ENCODE measurements around the gene TPSD1.
"Not testable (repeated sequence)": the region's sequence is repeated elsewhere in the genome, so short reads cannot be mapped to it uniquely, and the experiment has no call there.

Gene TPSD1

DNA sequence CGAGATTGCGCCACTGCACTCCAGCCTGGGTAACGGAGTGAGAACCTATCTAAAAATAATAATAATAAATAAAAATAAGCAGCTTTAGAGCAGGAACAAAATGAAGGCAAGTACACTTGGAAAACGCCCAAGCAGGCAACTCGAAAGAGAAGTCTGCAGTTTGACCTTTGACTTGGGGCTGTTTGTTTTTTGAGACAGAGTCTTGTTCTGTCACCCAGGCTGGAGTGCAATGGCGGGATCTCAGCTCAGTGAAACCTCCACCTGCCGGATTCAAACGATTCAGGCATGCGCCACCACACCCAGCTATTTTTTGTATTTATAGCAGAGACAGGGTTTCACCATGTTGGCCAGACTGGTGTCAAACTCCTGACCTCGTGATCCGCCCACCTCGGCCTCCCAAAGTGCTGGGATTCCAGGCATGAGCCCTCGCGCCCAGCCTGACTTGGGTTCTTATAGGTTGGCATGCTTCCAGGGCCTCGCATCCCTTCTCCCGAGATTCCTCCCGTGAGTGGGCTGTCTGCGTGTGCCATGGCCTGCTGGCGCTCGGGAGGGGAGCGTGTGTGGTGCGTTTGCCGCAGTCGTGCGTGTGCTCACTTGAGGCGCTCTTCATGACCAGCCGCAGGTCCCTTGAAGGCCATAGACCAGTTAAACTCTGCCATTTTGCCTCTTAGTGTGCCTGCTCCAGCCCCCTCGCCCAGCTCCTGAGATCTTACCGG is 35.1 kb downstream of the TPSD1 start:
- no peak overlapping the region for H3K4me3 ChIP-seq
- DNase-seq (ENCODE audit: low read depth, low spot score) = no peak
- H3K9me3 ChIP-seq (ENCODE audit: low read depth, low read length) = no peaks in the 10 kb centered on the region
- H3K36me3 ChIP-seq (ENCODE audit: insufficient read depth, low read length) = no peaks in the 10 kb centered on the region
- no peak overlapping the region for H3K27ac ChIP-seq
- TF ChIP-seq FOXP2 (optimal IDR thresholded peaks at IDR 0.05; ENCODE audit: control extremely low read depth, extremely low read length, insufficient read depth) (no peak), EZH2 (IDR thresholded peaks at IDR 0.05) (no peak), POLR2AphosphoS5 (IDR thresholded peaks at IDR 0.05; ENCODE audit: borderline replicate concordance, low read depth, low read length) (no peak)
- H3K9ac ChIP-seq (ENCODE audit: insufficient read length) = no peak overlapping the region

- TF ChIP-seq FOXP2 (optimal IDR thresholded peaks at IDR 0.05; ENCODE audit: control extremely low read depth, extremely low read length, insufficient read depth) (no peak), POLR2AphosphoS5 (IDR thresholded peaks at IDR 0.05; ENCODE audit: borderline replicate concordance, low read depth, low read length) (no peak), EZH2 (IDR thresholded peaks at IDR 0.05) (no peak)
- Histone ChIP-seq H3K9ac (ENCODE audit: insufficient read length) (no peak overlapping the region), H3K4me3 (no peak overlapping the region), H3K27ac (no peak overlapping the region), H3K36me3 (ENCODE audit: insufficient read depth, low read length) (no peaks in the 10 kb centered on the region), H3K9me3 (ENCODE audit: low read depth, low read length) (no peaks in the 10 kb centered on the region)
- DNase-seq (ENCODE audit: low read depth, low spot score) = no peak
Measured at GRCh38 chr16:1291576-1291974, 35.7 kb downstream of the TPSD1 start.

- not testable (repeated sequence) for H3K9ac ChIP-seq (ENCODE audit: insufficient read length); H3K36me3 ChIP-seq (ENCODE audit: insufficient read depth, low read length)
Measured at GRCh38 chr16:1292208-1292607, 36.3 kb downstream of the TPSD1 start.

DNA sequence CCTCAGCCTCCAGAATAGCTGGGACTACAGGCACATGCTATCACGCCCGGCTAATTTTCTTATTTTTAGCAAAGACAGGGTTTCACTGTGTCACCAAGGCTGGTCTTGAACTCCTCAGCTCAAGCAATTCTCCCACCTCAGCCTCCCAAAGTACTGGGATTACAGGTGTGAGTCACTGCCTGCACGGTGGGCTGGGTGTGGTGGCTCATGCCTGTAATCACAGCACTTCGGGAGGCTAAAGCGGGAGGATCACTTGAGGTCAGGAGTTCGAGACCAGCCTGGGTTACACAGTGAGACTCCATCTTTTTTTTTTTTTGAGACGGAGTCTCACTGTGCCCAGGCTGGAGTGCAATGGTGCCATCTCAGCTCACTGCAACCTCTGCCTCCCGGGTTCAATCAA is 36.9 kb downstream of the TPSD1 start:
- not testable (repeated sequence) for DNase-seq (ENCODE audit: low read depth, low spot score); H3K4me3 ChIP-seq; H3K9ac ChIP-seq (ENCODE audit: insufficient read length); H3K36me3 ChIP-seq (ENCODE audit: insufficient read depth, low read length); H3K9me3 ChIP-seq (ENCODE audit: low read depth, low read length); H3K27ac ChIP-seq

More at GRCh38 chr16:1292208-1292607, 36.3 kb downstream of the TPSD1 start:
- DNase-seq (ENCODE audit: low read depth, low spot score); H3K9me3 ChIP-seq (ENCODE audit: low read depth, low read length); H3K27ac ChIP-seq; H3K4me3 ChIP-seq: not testable (repeated sequence)

GRCh38 chr16:1293921-1294656 is 38.2 kb downstream of the TPSD1 start:
- TF ChIP-seq EZH2 (IDR thresholded peaks at IDR 0.05) (no peak), FOXP2 (optimal IDR thresholded peaks at IDR 0.05; ENCODE audit: control extremely low read depth, extremely low read length, insufficient read depth) (no peak), POLR2AphosphoS5 (IDR thresholded peaks at IDR 0.05; ENCODE audit: borderline replicate concordance, low read depth, low read length) (no peak)
- Histone ChIP-seq H3K27ac (no peak overlapping the region), H3K9ac (ENCODE audit: insufficient read length) (no peak overlapping the region), H3K9me3 (ENCODE audit: low read depth, low read length) (no peaks in the 10 kb centered on the region), H3K4me3 (no peak overlapping the region), H3K36me3 (ENCODE audit: insufficient read depth, low read length) (no peaks in the 10 kb centered on the region)
- DNase-seq (ENCODE audit: low read depth, low spot score) = no peak

DNA sequence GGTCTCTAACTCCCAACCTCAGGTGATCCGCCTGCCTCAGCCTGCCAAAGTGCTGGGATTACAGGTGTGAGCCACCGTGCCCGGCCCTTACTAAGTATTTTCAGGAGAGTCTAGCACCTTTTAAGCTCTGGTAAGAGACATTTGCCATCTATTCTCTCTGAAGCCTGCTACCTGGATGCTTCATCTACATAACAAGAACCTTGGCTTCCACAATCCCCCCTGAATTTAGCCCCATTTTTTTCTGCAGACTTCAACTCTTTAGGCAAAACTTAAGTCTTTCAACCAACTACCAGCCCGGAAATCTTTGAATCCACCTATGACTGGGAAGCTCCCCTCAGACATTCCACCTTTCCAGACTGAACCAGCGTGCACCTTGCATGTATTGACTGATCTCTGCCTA is 39.6 kb downstream of the TPSD1 start:
- Histone ChIP-seq H3K9ac (ENCODE audit: insufficient read length) (no peak overlapping the region), H3K4me3 (no peak overlapping the region), H3K36me3 (ENCODE audit: insufficient read depth, low read length) (no peaks in the 10 kb centered on the region), H3K27ac (no peak overlapping the region), H3K9me3 (ENCODE audit: low read depth, low read length) (no peaks in the 10 kb centered on the region)
- no peak for TF ChIP-seq EZH2 (IDR thresholded peaks at IDR 0.05)
- TF ChIP-seq POLR2AphosphoS5 (IDR thresholded peaks at IDR 0.05; ENCODE audit: borderline replicate concordance, low read depth, low read length) = no peak
- no peak for TF ChIP-seq FOXP2 (optimal IDR thresholded peaks at IDR 0.05; ENCODE audit: control extremely low read depth, extremely low read length, insufficient read depth)
- no peak for DNase-seq (ENCODE audit: low read depth, low spot score)

DNA sequence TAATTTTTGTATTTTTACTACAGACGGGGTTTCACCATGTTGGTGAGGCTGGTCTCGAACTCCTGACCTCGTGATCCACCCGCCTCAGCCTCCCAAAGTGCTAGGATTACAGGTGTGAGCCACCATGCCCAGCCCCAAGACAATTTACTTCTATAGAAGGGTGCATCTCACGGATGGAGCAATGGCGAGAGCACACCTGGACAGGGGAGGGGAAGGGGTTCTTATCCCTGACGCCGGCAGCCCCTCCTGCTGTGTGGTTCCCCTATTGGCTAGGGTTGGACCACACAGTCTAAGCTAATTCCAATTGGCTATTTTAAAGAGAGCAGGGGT is 40.8 kb downstream of the TPSD1 start:
- H3K9ac ChIP-seq (ENCODE audit: insufficient read length); H3K36me3 ChIP-seq (ENCODE audit: insufficient read depth, low read length); H3K27ac ChIP-seq; DNase-seq (ENCODE audit: low read depth, low spot score); H3K4me3 ChIP-seq; H3K9me3 ChIP-seq (ENCODE audit: low read depth, low read length): not testable (repeated sequence)

- Histone ChIP-seq H3K9ac (ENCODE audit: insufficient read length) (no peak overlapping the region), H3K27ac (no peak overlapping the region), H3K9me3 (ENCODE audit: low read depth, low read length) (no peaks in the 10 kb centered on the region), H3K36me3 (ENCODE audit: insufficient read depth, low read length) (no peaks in the 10 kb centered on the region), H3K4me3 (no peak overlapping the region)
- no peak for DNase-seq (ENCODE audit: low read depth, low spot score)
- no peak for TF ChIP-seq FOXP2 (optimal IDR thresholded peaks at IDR 0.05; ENCODE audit: control extremely low read depth, extremely low read length, insufficient read depth)
Measured at GRCh38 chr16:1297018-1297696, 41.3 kb downstream of the TPSD1 start.

DNA sequence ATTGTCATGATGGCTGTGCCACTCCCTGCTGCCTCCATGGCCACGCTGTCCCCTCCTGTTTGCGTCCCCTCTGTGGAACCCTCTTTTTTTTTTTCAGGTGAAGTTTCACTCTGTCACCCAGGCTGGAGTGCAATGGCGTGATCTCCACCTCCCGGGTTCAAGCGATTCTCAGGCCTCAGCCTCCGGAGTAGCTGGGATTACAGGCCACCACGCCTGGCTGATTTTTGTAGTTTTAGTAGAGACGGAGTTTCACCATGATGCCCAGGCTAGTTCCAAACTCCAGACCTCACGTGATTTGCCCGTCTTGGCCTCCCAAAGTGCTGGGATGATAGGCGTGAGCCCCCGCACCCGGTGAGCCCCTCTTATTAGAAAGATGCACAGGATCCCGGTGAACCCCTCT is 42.5 kb downstream of the TPSD1 start:
- Histone ChIP-seq H3K9me3 (ENCODE audit: low read depth, low read length) (no peaks in the 10 kb centered on the region), H3K27ac (no peak overlapping the region)
- TF ChIP-seq EZH2 (IDR thresholded peaks at IDR 0.05) = no peak
- TF ChIP-seq FOXP2 (optimal IDR thresholded peaks at IDR 0.05; ENCODE audit: control extremely low read depth, extremely low read length, insufficient read depth) = no peak
- TF ChIP-seq POLR2AphosphoS5 (IDR thresholded peaks at IDR 0.05; ENCODE audit: borderline replicate concordance, low read depth, low read length) = no peak

More for the DNA sequence above, 42.5 kb downstream of the TPSD1 start:
- Histone ChIP-seq H3K9ac (ENCODE audit: insufficient read length) (no peak overlapping the region), H3K36me3 (ENCODE audit: insufficient read depth, low read length) (no peaks in the 10 kb centered on the region), H3K4me3 (no peak overlapping the region)
- no peak for DNase-seq (ENCODE audit: low read depth, low spot score)

All from SK-N-MC (cell line).